HG02973 (cell line): ENCODE measurements around the gene TNS4.

Experiments used
- ATAC-seq: cut with Tn5 transposase; IDR thresholded peaks from one replicate; pipeline ENCODE4 v1.9.1; 2021; ENCODE audit warnings: moderate library complexity; ENCODE audit not compliant: unreplicated experiment

The TNS4 gene

DNA sequence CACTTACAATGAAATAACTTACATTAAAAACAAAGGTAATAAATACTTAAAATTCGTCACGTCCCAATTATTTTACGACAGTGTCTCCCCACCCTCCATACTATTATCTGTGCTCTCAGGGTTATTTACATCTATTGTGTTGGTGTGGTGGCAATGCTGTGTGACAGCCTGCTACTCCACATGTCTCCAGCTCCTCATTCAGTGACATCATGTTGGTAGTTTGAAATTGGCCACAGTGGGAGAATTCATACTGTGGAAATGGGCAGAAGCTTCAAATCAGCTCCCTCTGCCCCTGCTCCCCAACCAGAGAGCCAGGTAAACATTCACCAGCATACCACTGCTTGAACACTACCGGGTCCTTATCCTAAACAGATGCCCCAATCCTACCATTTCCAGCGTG lies 6.3 kb downstream of the TNS4 start:
- ATAC-seq, result no peak

DNA sequence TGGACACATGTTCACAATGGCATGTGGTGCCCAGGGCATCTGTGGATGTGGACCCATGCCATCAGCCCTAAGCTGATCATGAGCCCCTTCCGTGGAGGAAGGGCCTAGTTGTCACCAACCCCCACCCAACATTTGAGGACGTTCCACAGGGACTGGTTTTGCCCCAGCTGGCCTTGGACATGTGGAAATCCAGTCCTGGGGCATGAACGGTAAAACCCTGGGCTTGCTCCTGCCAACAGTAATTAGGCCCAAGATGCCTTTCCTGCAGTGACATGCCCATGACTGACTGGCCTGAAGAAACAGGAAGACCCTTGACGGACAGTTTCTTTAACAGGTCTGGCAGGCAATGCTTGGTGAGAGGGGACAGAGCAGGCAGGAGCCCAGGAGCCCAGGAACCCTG lies 7.7 kb downstream of the TNS4 start:
- ATAC-seq, result no peak

DNA sequence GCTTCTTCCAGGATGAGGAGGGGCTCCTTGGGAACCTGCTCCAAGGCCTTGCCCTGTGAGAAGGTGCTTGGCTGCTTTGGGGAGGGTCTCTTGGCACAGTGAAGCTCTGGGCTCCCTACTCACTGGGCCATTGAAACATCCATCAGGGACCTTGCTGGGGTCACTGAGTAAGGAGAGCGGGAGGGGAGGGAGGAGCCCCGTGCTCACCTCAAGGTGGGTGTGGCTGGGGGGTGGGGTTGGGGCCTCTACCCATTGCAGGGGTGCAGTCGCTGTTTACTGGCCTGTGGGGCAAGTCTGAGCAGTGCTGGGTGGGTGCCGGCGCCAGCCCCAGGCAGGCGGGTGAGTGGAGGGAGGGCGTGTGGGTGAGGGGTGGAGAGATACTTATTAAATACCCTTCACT lies 9.9 kb downstream of the TNS4 start:
- no peak for ATAC-seq

DNA sequence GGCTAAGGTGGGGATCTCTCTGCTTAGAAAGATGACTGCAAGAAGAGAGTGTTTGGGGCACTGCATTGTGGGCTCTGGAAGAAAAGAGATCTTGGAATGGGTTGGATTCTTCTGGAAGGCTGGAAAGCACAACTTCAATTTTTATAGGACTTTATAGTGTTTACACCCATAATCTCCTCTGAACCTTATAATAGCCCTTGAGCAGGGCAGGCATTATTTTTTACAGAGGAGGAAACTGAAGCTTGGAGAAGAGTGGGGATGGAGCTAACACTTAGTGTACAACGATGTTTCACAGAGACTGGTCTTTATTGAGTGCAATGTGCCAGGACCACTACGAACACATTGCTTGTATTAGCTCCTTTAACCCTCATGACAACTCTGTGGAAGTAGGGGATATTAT lies 10.4 kb downstream of the TNS4 start:
- ATAC-seq, result no peak

DNA sequence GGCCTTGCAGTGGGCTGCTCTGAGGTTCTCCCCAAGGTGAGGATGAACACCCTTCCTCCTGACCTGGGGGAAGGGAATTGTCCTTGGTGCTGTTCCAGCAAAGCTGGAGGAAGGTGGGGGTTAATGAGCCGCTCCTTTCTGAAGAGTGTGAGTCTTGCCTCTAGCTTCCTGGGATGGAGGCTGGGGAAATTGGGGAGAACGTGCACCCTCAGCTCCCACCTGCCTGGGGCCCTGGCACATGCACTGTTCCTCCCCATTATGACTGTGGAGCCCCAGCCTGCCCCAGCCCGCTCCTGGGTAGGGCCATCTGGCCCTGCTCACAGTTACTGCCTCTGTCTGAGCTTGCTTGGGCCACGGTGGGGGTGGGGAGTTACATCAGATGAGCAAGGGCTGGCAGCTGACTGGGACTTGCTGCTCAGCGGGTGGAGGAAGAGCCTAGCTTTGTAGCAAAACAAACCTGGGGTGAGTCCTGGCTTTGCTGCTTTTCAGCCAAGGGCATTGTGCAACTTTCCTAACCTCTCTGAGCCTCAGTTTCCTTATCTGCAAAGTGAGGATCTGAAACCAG lies 11.1 kb downstream of the TNS4 start:
- ATAC-seq, result no peak

DNA sequence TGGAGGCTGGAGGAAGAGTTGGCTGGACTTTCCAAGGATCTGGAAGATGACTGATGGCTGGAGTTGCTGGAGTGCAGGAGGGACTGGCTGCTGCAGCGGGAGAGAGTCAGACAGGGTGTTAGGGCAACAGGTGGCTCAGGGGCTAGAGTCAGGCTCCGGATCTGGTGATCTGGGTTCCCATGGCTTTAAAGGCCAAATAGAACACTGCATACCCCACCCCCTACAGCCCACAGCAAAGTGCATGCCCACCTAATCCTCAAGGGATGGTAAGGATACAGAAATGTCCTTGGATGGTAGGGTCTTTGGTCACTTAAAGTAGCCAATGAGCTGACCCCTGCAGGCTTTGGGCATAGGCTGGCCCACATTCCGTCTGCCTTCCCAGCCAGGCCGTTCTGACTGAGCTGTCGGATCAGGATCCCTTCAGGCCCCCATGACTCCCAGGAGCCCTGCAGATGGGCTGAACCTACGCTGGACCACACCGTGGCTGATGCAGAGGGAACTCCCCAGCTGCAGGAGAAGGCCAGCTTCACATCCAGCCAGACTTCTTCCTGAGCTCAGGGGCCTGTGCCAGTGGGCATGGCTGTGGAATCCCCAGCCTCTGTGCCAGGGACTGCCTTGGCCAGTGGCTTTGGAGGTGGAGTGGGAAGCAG lies 13.9 kb downstream of the TNS4 start:
- no peak for ATAC-seq

DNA sequence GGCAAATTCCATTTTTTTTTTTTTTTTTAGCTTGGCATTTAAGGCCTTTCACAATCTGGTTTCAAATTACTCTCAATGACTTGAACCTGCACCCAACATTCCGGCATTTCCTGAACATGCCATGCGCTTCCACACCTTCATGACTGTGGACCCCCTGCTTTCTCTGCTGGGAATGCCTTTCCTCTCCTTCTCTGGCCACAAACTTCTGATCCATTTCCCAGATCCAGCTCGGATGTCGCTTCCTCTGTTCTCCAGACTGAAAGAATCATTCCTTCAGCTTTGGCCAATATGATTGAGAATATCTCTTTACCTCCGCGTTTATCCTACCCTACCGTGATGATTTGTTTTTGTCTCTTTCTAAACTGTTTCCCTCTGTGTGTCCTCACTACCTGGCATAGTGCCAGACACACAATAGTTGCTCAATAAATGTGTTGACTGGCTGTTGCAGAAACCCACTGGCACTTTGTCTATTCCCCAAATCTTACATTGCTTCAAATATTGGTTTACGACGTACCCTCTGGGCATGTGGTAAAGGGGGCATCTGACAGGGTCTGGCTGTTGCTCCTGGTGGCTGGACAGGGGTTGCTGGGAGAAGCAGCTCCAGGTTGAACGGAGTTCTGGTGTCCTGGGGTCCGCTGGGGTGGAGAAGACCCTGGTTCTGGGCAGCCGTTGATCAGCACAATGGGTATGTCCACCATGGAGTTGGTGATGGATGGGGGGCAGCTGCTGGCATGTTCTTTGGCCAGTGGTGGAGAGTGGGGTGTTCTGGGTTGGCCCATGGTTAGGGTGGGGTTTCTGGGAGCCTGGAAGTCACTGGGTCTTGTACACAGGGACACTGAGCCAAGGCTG lies 14.7 kb downstream of the TNS4 start:
- no peak for ATAC-seq

DNA sequence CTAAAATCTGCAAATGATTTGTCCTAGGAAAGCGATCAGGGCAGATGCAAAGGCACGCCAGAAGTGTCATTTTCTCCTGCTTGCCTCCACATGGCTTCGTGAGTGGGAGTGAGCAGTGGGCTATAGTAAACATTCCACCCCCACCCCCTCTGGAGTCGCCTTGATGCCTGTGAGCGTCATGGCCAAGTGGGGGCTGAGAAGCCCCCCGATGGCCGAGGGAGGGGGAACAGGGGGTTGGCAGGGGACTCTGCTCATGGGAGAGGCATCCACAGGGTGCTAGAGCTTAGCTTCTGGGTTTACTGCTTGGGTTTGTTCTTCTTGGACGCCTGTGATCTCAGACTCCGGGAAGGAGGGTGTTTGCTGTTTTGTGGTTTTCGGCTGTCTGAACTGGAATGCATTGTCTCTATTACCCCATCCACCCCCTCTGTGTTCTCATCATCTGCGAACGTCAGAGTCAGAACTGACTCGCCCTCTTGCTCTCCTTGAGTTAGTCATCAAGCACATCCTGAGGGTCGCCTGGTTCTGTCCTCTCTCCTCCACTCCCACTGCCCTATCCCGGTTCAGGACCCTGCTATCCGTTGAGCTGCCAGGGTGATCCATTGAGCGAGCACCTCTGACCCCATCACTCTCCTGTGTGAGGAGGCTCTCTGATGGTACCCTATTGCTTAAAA lies 15.4 kb downstream of the TNS4 start:
- ATAC-seq, result no peak

DNA sequence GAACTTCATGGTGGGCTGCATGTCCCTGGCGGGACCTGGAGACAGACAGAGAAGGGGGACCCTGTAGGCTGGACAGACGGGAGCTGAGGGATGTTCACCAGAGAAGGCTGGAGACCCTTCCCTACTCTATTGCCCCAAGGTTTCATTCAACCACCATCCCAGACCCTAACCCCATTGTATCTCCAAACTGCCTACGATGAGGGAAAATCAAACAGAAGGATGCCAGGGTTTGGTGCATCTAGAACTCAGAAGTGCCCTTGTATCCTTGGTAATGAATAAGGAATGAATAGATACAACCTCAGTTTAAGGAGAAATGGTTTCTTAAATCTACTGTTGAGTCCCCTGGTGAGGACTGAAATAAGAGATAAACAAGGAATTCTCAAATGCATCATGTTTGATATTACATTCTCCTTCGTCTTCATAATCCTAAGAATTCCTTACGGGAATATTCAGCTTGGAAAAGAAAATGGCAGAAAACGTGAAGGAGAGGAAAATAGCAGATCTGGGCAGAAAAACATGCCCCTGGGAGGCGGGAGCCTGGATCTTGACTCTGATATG lies 16.4 kb downstream of the TNS4 start:
- no peak for ATAC-seq

DNA sequence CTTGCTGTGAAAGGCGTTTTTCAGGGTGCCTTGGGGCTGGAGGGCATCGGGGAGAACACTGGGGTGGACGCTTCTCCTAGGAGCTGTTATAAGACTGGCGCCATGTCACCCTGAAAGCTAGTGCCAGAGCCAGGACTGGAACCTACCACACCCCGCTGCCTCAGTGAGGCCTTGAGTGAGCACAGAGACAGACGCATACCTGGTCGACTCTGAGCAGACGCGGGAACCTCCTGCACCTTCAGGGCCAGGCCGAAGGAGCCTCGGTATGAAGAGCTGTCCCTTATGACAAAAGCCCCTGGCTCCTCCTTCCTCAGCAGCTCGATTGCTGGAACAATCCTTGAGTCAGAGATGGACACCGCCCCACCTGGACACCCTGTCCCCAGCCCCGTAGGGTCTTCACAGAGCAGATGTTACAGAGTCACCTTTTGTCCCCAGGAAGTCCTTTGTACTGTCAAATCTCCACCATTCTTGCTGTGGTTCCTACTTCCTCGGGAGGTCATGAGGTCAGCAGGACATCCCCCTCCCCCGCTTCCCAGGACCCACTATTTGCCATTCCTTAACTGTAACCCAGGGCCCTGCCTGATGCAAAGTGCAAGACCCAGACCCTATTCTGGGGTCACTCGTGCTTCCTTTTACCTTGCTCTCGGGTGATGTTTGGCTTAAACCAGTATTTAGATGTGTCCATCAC lies 17.0 kb downstream of the TNS4 start:
- no peak for ATAC-seq

DNA sequence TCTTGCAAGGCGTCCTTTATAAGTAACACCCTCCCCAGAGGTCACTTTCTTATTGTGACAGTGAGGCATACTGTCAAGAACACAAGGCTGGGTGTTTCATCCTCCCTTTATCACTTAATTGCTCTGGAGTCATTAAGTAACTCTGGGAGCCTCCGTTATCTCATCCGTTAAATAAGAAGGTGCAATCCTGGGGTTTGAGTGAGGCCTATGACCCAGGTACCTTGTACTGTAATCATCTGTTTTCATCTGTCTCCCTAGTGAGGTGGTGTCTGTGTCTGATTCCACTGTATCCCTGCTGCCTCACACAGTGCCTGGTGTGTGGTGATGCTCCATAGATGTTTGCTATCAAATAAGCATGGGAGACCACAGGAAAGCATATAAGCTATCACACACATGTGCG lies 17.7 kb downstream of the TNS4 start:
- no peak for ATAC-seq

DNA sequence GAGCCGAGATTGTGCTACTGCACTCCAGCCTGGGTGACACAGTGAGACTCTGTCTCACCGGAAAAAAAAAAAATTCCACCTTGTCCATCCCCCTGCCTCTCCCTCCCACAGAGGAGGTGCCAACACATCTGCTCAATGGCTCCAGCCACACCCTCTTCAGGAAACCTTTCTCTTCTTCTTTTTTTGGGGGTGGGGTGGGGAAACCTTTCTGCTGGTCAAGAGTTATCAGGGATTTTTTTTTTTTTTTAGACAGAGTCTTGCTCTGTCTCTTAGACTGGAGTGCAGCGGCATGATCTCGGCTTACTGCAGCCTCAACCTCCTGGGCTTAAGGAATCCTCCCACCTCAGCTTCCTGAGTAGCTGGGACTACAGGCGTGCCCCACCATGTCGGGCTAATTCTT lies 18.7 kb downstream of the TNS4 start:
- no peak for ATAC-seq

DNA sequence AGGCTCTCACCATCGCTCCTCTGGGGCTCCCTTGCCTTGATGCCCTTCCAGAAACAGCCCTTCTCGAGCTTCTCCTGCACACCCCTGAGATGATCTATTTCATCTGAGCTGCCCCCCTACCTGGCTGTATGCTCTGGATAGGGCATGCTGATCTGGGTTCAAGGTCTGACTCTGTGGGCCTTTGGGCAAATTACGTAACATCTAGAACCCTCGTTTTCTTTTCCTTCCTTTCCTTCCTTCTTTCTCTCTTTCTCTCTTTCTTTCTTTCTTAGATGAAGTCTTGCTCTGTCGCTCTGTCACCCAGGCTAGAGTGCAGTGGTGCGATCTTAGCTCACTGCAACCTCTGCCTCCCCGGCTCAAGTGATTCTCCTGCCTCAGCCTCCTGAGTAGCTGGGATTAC lies 20.3 kb downstream of the TNS4 start:
- ATAC-seq, result no peak

DNA sequence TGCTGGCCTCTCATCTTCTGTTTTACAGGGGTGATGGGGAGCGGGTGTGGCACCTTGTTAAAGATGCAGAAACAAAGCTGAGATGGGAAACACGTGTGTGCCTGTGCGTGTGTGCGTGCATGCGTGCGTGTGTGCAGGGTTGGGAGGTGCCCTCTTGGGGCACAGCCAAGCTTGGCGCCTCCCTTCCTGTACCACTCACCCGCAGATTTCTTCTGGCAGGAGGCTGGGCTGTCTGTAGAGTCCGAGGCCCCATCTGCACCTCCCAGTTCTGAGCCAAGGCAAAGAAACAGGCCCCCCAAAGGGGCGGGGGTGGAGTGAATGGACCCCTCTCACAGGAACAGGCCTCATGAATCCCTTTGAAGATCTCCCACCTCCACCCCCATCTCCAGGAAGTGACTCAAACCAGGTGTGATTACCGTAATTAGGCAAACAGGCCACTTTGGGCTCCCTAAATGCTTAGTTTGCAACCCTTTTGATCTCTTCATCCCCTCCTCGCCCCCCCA lies 20.9 kb downstream of the TNS4 start:
- no peak for ATAC-seq

DNA sequence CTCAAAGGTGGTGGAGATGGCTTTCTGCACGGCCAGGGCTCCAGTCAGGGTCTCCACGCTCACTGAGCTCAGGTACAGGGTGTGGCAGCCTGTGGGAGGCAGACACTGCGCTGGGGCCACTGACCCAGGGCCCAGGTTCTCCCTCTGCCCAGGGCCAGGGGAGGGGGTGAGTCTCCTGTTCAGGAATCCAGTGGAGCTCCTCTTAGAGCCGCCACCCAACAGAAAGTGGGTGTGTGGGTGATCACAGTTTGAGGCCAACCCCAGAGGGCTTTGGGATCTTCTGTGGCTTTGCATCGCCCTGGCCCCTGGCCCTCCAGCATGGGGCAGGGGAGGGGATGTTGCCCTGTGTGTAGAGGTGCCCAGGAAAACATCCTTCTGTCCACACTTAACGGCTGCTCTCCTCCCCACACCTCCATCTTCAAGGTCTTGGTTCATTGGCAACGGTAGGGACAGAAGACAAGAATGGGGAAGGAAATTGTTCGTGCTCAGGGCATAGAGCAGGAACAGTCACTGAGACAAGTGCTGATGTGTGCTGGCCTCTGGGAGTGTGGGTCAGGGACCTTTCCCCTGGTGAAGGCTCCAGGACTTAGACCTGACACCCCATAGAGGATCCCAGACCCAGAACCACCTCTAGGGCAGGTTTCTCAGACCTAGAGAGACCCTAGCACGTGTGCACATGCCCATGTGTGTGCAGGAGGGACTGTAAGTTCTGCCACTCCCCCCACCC lies 21.5 kb downstream of the TNS4 start:
- no peak for ATAC-seq

DNA sequence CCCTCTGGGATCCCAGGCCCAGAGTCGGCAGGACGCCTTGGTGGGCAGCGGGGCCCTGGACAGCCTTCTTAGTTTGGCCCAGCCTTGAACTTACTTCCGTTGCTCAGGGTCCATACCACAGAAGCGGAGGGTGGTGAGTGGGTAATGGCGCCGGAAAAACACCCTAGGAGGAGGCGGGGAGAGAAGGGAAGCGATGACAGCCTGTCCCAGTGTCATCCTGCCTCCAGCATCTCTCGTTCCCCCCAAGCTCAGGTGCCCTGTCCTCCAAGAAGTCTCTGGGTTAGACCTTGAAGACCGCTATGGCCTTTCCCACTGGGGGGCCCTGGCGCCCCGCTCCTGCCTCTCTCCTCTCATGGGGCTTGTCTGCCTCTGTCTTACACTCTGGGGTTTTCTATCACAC lies 22.9 kb downstream of the TNS4 start:
- ATAC-seq, result no peak

DNA sequence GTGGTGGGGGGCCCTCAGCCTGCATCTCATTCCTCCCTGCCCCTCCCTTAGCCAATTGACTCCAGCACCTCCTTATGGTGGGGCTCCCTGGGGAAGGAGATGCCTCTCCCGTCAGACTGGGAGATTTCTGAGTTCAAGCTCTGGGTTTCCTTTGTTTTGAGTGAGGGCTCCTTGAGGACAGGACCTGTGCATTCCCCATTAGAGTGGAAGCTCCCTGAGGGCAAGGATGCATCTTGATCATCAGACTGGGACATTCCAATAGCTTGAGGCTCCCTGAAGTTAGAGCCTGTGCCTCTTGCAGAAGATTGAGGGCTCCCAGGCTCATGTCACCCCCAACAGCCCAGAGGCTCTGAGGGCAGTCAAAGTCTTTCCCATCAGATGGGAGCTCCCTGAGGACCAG lies 23.6 kb downstream of the TNS4 start:
- no peak for ATAC-seq

DNA sequence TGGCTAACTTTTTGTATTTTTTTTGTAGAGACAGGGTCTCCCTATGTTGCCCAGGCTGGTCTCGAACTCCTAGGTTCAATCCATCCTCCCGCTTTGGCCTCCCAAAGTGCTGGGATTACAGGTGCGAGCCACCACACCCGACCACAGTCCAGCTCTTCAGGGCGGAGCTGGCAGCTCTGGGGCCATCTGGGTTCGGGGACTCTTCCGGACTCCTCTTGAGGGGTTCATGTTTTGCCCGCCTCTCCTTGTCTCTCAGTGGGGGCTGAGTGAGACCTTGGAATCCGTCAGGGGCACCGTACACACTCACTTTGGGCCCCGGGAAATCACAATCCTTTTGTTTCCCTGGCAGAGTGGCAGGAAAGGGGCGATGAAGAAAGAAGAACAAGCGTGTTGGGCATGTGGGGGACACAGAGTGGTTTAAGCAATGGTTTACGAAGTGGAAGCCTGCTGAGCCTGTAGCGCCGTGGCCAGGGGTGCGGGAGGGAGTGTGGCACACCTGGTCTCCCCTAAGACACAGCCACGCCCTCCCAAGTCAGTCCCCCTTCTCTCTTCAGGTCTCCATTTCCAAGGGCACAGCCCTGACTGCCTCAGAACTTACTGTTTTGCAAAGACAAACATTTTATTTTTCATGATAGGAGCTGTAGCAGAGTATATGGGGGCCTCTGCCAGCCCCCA lies 26.1 kb downstream of the TNS4 start:
- ATAC-seq, result no peak

DNA sequence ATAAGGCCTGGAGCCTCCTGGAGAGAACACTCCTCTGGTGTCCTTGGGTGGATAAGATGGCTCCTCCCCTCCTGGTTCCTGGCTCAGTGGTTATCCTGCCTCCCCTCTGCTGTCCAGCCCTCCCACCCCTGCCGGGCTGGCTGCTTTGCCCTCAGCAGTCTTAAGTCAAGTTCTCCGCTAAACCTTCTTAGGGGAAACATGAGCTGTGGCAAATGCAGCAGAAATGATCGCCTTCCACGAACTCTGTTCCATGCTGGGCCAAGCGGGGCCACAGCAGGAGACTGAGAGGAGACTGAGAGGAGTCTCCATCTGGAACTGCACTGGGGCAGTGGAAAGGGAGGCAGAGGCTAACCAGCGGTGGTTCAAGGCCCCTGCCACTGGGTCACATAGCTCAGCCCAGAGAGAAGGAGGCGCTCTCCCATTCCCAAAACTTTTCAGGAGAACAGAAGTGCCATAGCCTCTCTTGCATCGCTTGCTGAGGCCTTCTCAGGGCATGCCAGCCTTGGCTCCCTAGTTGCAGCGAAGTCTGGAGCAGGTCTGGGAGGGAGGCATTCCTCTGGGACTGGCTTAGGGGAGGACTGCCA lies 26.9 kb downstream of the TNS4 start:
- ATAC-seq, result no peak
